GM12801 (cell line): ENCODE measurements around the gene C5orf46.

Source experiments
- TF ChIP-seq, protein P1 (sequence below): IDR thresholded peaks from one replicate; pipeline ENCODE4 v1.5.1; 2011; ENCODE audit warnings: control low read depth; ENCODE audit not compliant: insufficient read length; ENCODE audit errors: extremely low read depth

The C5orf46 gene

DNA sequence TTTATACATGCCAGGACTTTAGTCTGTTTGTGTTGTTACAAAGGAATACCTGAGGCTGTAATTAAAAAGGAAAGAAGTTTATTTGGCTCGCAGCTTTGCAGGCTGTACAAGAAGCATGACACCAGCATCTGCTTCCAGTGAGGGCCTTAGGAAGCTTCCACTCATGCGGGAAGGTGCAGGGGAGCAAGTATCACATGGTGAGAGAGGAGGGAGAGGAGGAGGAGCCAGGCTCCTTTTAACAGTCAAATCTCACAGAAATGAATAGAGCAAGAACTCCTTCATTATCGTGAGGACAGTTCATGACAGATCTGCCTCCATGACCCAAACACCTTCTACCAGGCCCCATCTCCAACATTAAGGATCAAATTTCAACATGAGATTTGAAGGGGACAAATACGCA, 18.7 kb upstream of the C5orf46 start:
- TF ChIP-seq, protein P1, sequence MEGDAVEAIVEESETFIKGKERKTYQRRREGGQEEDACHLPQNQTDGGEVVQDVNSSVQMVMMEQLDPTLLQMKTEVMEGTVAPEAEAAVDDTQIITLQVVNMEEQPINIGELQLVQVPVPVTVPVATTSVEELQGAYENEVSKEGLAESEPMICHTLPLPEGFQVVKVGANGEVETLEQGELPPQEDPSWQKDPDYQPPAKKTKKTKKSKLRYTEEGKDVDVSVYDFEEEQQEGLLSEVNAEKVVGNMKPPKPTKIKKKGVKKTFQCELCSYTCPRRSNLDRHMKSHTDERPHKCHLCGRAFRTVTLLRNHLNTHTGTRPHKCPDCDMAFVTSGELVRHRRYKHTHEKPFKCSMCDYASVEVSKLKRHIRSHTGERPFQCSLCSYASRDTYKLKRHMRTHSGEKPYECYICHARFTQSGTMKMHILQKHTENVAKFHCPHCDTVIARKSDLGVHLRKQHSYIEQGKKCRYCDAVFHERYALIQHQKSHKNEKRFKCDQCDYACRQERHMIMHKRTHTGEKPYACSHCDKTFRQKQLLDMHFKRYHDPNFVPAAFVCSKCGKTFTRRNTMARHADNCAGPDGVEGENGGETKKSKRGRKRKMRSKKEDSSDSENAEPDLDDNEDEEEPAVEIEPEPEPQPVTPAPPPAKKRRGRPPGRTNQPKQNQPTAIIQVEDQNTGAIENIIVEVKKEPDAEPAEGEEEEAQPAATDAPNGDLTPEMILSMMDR: no peak

DNA sequence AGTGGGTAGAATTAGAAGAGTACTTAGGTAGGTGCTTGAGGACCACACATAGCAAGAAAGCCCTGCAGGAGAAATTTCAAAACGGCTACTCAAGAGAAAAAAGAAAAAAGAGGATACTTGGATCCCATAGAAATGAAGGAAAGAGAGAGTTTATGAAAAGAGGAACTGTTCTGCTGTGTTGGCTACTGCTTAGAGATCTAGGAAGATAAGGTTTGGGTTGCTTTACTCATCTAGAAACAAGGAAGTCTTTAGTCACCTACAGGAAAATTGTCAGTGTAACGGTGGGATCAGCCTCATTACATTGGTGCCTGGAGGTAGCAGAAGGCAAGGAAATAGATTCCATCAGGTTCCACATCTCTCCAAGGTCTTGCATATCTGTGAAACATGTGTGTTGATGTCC, 14.8 kb upstream of the C5orf46 start:
- TF ChIP-seq, protein P1: no peak

DNA sequence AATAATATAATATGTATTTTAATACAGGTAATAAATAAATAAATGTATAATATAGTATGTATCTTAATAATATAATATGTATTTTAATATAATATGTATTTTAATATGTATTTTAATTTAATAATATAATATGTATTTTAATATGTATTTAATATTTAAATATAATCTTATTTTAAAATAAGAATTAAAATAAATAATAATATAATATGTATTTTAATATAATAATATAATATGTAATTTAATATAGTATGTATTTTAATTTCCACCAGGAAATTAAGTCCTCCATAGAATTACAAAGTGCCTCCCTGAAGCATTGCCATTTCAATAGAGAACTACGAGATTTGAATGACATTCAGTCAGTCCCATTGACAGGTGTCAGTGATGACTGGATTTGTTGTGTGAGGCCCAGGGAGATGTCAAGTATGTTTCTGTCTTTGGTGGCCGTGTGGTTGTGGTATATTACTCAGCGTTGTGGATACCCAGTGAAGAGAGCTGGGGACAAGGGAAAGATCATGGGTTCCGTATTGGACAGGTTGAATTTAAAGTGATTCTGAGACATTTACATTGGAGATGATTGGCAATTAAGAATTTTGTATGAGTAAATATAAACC, 14.2 kb upstream of the C5orf46 start:
- TF ChIP-seq, protein P1: no peak

DNA sequence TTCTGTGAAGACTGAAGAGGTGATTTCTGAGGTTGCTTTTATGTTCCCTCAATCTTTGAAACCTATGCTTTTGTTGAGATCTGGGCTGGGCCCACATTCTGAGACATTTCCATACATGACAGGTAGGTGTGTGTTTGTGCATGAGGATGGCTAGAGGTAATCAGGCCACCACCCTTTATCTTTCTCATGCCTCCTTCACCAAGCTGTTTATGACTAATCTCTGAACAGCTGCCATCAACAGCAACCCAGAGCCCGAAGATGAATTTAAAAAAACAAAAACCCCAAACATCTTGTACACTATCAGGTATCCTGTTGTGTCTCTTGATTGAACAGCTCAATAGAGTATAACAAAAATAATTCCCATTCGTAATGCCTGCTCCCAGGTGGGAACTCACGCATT, 12.6 kb upstream of the C5orf46 start:
- TF ChIP-seq, protein P1: no peak

DNA sequence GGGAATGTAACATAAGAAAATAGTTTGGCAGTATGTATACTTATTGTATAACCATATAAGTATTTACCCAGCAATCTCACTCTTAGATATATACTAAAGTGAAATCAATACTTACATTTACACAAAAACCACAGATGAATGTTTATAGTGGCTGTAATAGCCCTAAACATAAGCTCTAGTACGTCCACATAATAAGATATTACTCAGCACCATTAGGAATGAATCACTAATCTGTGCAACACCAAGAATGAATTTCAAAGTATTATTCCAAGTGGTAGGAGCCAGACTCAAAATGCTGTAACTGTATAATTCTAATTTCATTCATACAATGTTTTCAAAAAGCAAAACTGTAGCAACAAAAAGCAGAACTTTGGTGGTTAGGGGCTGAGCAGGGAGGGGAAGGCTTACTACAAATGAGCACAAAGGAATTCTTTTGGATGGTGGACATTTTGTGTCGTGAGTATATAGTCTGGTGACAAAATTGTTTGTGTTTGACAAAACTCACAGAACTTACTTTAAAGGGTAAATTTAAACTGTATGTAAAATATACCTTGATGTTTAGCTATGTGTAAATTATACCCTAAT, 11.9 kb upstream of the C5orf46 start:
- TF ChIP-seq, protein P1: no peak

DNA sequence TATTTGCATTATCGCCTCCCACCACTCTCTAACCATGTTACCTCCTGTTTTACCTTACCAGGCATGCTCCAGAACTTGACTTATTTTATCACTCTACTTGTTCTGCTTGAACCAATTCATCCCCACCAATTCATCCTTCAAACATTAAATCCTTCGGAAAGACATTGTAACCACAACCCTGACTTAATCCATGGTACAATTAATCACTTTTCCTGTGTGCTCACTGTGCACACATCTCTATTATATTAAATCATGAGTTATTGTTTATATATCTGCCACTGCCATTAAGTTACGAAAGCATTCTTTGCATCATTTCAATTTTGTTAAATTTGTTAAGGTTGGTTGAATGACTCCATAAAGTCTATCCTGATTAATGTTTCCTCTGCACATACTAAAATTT, 7.4 kb upstream of the C5orf46 start:
- TF ChIP-seq, protein P1: no peak

DNA sequence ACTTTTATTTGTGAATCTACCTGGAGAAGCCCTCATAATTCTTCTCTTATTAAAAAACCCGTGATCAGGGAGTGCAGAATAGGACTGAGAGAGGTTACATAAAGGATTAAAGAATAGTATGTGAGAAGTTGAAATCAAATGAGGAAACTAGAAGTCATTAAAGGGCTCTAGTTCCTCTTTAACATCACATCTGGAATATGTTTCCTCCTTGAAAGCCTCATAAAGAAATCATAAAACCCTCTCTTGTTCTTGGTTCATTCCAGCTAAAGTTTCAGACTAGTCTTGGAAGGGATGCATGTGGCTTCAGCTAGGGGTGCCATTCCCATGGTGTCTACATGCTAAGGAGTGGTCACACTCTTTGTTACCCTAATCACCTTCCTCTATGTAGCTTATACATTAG, 5.7 kb upstream of the C5orf46 start:
- TF ChIP-seq, protein P1: no peak
